ENCODE results near the gene OLA1.

The OLA1 gene

DNA sequence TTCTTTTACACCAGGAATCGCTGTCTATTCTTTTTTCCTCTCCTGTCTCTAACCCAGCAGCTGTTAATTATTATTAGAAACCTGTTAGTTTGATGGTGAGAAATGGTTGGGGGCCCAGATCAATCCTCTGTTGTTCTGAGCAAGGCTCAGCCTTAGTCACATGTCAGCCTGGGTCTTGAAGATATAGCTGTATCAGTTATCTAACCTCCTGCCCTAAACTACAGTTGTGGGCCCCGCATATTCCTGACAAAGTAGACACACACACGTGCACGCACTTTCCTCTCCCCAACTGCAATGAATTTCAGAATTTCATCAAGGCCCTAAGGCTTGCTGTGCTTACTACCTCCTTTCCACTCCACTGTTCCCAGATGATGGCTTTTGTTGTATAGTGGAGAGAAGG, 54.6 kb downstream of the OLA1 start:
- TF ChIP-seq POLR2A (IDR thresholded peaks at IDR 0.05; ENCODE audit: low read depth, low read length), result no peak
- TF ChIP-seq TAF1 (IDR thresholded peaks at IDR 0.05; ENCODE audit: borderline replicate concordance, low read depth, low read length), result no peak
- TF ChIP-seq POLR2AphosphoS5 (IDR thresholded peaks at IDR 0.05; ENCODE audit: low read depth, low read length), result no peak
- no peak for DNase-seq (ENCODE audit: insufficient read length)
- no peak for FAIRE-seq

DNA sequence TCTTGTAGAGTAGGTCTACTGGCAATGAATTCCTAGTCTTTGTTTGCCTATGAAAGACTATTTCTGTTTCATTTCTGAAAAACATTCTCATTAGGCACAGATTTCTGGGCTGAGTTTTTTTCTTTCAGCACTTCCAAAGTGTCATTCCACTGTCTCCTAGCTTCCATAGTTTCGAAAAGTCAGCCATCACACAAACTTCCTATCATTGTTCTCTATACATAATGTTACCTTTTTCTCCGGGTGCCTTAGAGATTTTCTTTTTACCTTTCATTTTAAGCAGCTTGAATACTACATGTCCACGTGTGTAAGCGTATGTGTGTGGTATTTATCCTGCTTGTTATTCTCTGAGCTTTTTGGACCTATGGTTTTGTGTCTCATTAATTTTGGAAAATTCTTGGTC, 55.7 kb downstream of the OLA1 start:
- FAIRE-seq, result no peak

DNA sequence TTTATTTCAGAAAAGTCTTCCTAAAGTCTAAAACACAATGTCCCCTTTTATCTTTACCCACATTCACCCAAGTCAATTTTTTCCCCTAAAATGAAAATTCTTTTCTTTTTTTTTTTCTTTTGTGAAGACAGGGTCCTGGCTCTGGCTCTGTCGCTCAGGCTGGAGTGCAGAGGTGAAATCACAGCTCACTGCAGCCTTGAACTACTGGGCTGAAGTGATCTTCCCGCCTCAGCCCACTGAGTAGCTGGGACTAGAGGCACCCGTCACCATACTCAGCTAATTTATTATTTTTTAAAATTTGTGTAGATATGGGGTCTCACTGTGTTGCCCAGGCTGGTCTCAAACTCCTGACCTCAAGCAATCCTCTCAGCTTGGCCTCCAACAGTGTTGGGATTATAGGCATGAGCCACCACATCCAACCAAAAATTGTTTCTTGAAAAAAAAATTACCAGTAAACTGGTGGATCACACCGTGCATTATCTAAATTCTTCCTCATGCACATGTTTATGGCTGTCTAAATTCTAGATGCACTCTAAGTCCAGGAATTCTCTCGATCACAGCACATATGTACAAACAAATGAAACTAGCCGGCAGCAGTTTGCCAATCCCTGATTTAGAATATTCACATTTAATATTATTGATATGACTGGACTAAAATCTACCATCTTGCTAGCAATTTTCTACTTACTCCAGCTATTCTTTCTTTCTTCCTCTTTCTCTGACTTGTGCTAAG, 56.8 kb downstream of the OLA1 start:
- FAIRE-seq (no peak), DNase-seq (ENCODE audit: insufficient read length) (no peak)

More for the DNA sequence above, 55.7 kb downstream of the OLA1 start:
- no peak for TF ChIP-seq POLR2A (IDR thresholded peaks at IDR 0.05; ENCODE audit: low read depth, low read length)
- no peak for TF ChIP-seq TAF1 (IDR thresholded peaks at IDR 0.05; ENCODE audit: borderline replicate concordance, low read depth, low read length)
- no peak for TF ChIP-seq POLR2AphosphoS5 (IDR thresholded peaks at IDR 0.05; ENCODE audit: low read depth, low read length)
- DNase-seq (ENCODE audit: insufficient read length), result no peak

DNA sequence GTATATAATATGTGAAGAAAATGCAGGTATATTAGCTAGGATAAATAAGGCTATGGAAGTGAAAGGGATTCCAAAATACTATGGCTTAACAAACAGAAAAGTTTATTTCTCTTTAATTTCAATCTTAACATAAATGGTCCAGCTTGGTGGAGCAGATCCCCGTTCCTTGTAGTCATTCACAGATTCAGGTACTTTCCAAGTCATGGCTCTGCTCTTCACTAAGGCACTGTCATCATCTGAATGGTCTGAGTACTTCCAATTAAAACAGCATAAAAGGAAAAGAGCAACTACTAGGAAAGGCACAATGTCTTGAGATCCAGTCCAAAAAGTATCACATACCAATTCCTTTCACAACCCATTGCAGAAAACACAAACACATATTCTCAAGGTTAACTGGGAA, 63.4 kb downstream of the OLA1 start:
- FAIRE-seq, result peak; percentile 14
- TF ChIP-seq TAF1 (IDR thresholded peaks at IDR 0.05; ENCODE audit: borderline replicate concordance, low read depth, low read length) (no peak), POLR2AphosphoS5 (IDR thresholded peaks at IDR 0.05; ENCODE audit: low read depth, low read length) (no peak), POLR2A (IDR thresholded peaks at IDR 0.05; ENCODE audit: low read depth, low read length) (no peak)
- DNase-seq (ENCODE audit: insufficient read length), result no peak

More for the DNA sequence above, 56.8 kb downstream of the OLA1 start:
- TF ChIP-seq POLR2A (IDR thresholded peaks at IDR 0.05; ENCODE audit: low read depth, low read length) (no peak), POLR2AphosphoS5 (IDR thresholded peaks at IDR 0.05; ENCODE audit: low read depth, low read length) (no peak), TAF1 (IDR thresholded peaks at IDR 0.05; ENCODE audit: borderline replicate concordance, low read depth, low read length) (no peak)

DNA sequence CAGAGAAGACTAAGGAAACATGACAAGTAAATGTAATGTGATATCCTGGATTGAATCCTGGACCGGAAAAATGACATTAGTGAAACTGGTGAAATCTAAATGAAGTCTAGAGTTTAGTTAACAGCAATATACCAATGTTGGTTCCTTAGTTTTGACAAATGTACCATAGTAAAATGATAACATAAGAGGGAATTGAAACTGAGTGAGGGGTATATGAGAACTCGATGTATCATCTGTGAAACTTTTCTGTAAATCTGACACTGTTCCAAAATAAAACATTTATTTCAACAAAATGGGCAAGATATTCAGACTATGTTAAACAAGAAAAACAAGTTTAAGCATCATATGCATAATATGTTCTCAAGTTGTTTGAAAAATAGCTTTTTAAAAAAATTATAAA, 63.8 kb downstream of the OLA1 start:
- TF ChIP-seq POLR2AphosphoS5 (IDR thresholded peaks at IDR 0.05; ENCODE audit: low read depth, low read length) (no peak), POLR2A (IDR thresholded peaks at IDR 0.05; ENCODE audit: low read depth, low read length) (no peak), TAF1 (IDR thresholded peaks at IDR 0.05; ENCODE audit: borderline replicate concordance, low read depth, low read length) (no peak)
- FAIRE-seq, result no peak

DNA sequence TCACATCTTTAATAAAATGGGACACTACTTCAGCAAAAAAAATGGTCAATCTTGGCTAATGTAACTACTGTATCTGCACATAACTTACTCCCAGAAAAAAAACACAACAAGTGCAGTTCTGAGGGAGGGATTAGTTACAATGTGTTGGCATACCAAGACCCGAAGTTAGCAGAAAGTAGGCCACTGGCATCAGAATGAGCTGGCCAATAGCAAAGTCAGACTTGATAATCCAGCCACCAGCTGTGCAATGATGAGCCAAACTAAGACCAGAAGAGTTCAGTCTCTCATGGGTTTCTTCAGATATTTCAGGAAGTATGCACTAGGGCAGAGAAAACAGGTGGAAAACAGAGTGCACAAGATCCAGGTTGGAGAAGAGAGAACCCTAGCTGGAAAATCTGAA, 65.3 kb downstream of the OLA1 start:
- FAIRE-seq (no peak), DNase-seq (ENCODE audit: insufficient read length) (no peak)
- TF ChIP-seq TAF1 (IDR thresholded peaks at IDR 0.05; ENCODE audit: borderline replicate concordance, low read depth, low read length) (no peak), POLR2A (IDR thresholded peaks at IDR 0.05; ENCODE audit: low read depth, low read length) (no peak), POLR2AphosphoS5 (IDR thresholded peaks at IDR 0.05; ENCODE audit: low read depth, low read length) (no peak)

More for the DNA sequence above, 63.8 kb downstream of the OLA1 start:
- DNase-seq (ENCODE audit: insufficient read length), result no peak

DNA sequence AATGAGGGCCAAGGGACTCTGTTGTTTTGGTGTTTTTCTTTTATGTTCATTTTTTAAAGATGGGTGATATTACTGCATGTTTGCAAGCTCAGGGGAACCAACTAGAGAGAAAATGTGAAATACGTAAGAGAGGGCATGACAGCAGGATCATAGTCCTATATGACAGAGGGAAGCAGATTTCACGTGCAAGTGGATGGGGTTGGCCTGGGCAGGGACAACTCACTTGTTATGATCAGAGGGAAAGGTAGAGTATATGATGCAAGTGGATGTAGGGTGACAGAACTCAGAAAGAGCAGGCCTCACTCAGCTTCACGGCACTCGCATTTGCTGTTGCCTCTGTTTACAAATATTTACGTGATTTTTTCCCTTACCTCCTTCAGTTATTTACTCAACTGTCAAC, 67.0 kb downstream of the OLA1 start:
- TF ChIP-seq POLR2AphosphoS5 (IDR thresholded peaks at IDR 0.05; ENCODE audit: low read depth, low read length) (no peak), TAF1 (IDR thresholded peaks at IDR 0.05; ENCODE audit: borderline replicate concordance, low read depth, low read length) (no peak), POLR2A (IDR thresholded peaks at IDR 0.05; ENCODE audit: low read depth, low read length) (no peak)
- FAIRE-seq (peak; percentile 51), DNase-seq (ENCODE audit: insufficient read length) (no peak)

DNA sequence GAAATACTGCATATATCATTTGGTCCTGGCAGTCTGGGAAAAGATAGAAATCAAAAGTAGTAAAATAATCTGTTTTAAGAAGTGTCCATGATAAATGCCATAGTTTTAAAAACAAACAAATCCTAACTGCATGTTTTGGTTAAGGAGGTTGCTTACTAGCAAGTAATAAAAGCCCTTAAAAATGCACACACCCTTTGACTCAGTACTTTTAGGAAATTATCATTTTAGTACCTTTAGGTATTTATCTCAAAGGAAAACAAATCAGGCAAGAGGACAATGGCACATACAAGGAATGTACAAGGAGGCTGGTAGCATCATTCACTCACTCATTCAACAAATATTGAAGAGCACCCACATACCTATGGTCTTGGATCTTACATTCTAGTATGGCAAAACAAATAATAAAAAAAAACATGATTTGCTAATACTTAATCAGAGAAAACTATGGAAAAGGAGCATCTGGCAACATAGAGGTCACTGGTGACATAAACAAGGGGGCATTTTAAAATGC, 67.6 kb downstream of the OLA1 start:
- FAIRE-seq (no peak), DNase-seq (ENCODE audit: insufficient read length) (no peak)
- no peak for TF ChIP-seq POLR2A (IDR thresholded peaks at IDR 0.05; ENCODE audit: low read depth, low read length)
- no peak for TF ChIP-seq TAF1 (IDR thresholded peaks at IDR 0.05; ENCODE audit: borderline replicate concordance, low read depth, low read length)
- no peak for TF ChIP-seq POLR2AphosphoS5 (IDR thresholded peaks at IDR 0.05; ENCODE audit: low read depth, low read length)

DNA sequence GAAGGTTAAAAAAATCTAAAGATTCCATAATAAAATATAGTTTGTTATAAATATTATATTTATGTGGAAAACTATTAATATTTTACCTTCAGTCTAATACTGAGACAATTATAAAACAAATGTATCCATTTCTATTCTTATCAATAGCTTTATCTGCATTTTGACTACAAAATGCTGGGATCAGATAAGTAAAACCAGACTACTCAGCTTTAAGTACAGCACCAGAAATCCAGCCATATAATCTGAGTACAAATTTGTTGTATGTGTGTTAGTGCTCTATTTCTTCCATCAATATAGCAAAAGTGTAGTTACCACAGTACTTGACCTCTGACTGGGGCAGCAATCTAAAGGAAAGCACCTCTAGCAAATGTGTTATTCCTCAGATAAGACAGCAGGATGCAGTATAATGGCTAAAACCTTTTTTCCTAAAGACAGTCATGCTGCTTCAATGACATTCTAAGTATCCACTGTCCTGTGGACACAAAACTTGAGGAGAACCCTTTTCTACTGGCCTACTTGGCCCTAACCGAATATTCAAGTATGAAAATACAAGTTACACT, 68.1 kb downstream of the OLA1 start:
- no peak for DNase-seq (ENCODE audit: insufficient read length)
- FAIRE-seq, result no peak
- TF ChIP-seq POLR2AphosphoS5 (IDR thresholded peaks at IDR 0.05; ENCODE audit: low read depth, low read length) (no peak), TAF1 (IDR thresholded peaks at IDR 0.05; ENCODE audit: borderline replicate concordance, low read depth, low read length) (no peak), POLR2A (IDR thresholded peaks at IDR 0.05; ENCODE audit: low read depth, low read length) (no peak)

DNA sequence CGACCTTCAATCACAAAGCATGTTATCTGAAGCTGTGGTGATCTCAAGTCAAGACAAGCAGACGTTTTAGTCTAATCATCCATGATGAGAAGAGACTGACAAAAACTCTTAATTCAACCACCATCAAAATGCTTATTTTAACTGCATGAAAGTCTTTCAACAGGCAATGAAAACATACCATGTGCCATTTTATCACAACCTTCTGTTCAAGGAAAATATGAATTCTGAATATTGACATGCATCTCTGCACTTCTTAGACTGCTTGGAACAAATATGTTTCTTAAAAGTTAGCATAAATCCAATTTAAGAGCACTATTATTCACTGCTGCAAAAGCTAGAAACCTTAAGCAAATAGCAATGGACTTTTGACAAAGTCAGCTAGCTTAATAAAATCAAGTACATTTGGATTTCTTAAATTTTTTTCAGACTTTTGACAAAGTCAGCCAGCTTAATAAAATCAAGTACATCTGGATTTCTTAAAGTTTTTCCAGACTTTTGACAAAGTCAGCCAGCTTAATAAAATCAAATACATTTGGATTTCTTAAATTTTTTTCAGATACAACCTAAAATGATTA, 70.9 kb downstream of the OLA1 start:
- TF ChIP-seq POLR2AphosphoS5 (IDR thresholded peaks at IDR 0.05; ENCODE audit: low read depth, low read length) (no peak), TAF1 (IDR thresholded peaks at IDR 0.05; ENCODE audit: borderline replicate concordance, low read depth, low read length) (no peak)
- DNase-seq (ENCODE audit: insufficient read length), result no peak
- no peak for FAIRE-seq

DNA sequence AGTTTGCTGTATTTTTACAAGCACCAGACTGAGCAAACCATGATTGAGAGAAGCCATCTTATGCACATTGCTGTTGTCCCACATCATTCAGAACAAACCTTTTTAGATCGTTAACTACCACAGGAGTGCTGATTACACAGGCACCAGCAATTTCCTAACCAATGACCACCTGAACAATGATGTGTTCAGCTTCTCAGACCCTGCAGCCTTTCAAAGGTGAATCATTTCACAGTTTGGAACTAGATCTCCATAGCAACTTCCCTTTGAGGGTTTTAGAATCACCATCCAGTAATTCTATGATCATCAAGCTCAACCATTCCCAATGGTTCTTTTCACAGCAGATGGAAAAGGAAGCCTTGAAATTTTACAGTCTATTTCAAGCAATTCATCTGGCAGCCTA, 71.4 kb downstream of the OLA1 start:
- DNase-seq (ENCODE audit: insufficient read length), result no peak
- TF ChIP-seq POLR2A (IDR thresholded peaks at IDR 0.05; ENCODE audit: low read depth, low read length) (no peak), TAF1 (IDR thresholded peaks at IDR 0.05; ENCODE audit: borderline replicate concordance, low read depth, low read length) (no peak), POLR2AphosphoS5 (IDR thresholded peaks at IDR 0.05; ENCODE audit: low read depth, low read length) (no peak)
- no peak for FAIRE-seq

DNA sequence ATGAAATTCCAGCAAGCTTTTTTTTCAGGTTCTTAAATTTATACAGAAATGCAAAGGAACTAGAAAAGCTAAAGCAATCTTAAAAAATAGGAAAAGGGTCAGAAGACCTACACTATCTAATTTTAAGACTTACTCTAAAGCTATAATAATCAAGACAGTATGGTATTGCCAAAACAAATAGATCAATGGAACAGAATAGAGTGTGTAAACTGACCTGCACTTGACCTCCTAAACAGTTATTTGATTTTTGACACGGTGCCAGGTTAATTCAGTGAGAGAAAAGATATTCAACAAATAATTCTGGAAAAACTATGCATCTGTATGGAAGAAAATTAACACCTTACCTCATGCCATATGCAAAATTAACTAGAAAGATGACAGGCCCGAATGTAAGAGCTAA, 73.6 kb downstream of the OLA1 start:
- TF ChIP-seq POLR2AphosphoS5 (IDR thresholded peaks at IDR 0.05; ENCODE audit: low read depth, low read length) (no peak), POLR2A (IDR thresholded peaks at IDR 0.05; ENCODE audit: low read depth, low read length) (no peak), TAF1 (IDR thresholded peaks at IDR 0.05; ENCODE audit: borderline replicate concordance, low read depth, low read length) (no peak)
- no peak for DNase-seq (ENCODE audit: insufficient read length)
- no peak for FAIRE-seq

Measured in GM12892 (cell line).